Mammary epithelial cell (primary cell): ENCODE measurements around the gene CNPY4.

Source experiments
- EZH2 ChIP-seq: IDR thresholded peaks from 2 replicates; pipeline ENCODE4 v1.6.1; 2012; ENCODE audit warnings: low read length, inconsistent platforms, borderline replicate concordance
- TF ChIP-seq, protein P1 (sequence below), 2 donors: IDR thresholded peaks in 1 of 2; conservative IDR thresholded peaks in 1 of 2; 2 replicates each; pipeline ENCODE4 v1.5.1; 2011 to 2012; ENCODE audit warnings: inconsistent platforms in 2 of 2, low read length in 2 of 2, mild to moderate bottlenecking in 2 of 2, control low read depth in 1 of 2, low read depth in 1 of 2; ENCODE audit not compliant: insufficient read depth in 1 of 2; ENCODE audit errors: extremely low read depth in 1 of 2

DNA sequence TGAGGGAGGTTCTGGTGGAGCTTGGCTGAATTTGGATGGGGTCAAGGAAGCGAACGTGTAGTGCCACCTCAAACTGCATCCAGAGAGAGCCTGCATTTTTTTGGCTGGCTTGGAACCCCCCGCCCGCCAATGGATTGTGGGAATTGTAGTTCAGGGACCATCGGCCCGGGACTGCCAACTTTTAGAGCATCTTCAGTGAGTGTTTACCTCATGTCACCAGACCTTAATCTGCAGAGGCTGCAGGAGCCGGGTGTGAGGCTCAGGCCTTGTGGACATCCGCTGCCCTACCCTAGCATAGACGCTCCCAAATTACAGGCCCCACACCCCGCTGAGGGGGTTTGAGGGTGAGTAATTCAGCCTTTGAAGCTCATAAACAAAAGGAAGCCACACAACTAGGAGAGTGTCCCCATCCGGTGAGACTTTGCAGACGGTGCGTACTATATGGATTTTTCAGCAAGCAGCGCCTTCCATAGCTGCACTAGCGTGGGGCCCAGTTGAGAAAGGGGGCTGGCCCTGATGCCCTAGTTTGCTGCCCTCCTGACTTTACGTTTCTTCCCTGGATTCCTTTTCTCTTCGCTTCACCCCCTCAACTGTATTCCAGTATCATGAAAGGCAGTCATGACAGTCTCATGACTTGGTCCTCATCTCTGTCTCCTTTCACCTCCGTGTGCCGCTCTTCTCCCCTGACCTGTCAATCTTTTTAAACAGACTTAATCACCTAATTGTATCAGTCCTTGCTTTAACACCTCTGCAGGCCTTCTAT is 717 bp downstream of the CNPY4 start:
- TF ChIP-seq, protein P1, sequence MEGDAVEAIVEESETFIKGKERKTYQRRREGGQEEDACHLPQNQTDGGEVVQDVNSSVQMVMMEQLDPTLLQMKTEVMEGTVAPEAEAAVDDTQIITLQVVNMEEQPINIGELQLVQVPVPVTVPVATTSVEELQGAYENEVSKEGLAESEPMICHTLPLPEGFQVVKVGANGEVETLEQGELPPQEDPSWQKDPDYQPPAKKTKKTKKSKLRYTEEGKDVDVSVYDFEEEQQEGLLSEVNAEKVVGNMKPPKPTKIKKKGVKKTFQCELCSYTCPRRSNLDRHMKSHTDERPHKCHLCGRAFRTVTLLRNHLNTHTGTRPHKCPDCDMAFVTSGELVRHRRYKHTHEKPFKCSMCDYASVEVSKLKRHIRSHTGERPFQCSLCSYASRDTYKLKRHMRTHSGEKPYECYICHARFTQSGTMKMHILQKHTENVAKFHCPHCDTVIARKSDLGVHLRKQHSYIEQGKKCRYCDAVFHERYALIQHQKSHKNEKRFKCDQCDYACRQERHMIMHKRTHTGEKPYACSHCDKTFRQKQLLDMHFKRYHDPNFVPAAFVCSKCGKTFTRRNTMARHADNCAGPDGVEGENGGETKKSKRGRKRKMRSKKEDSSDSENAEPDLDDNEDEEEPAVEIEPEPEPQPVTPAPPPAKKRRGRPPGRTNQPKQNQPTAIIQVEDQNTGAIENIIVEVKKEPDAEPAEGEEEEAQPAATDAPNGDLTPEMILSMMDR (conservative IDR thresholded peaks at IDR 0.05 in 1 of 2, IDR thresholded peaks at IDR 0.05 in 1 of 2; ENCODE audit: extremely low read depth in 1 of 2, insufficient read depth in 1 of 2, low read depth in 1 of 2, low read length in 2 of 2), result no peak
- TF ChIP-seq EZH2, result no peak
